K562 (cell line): ENCODE results near the gene ZNF407.

Experiments
- CREB1 ChIP-seq, 2 experiments: sonication (generic) in 1 of 2; formaldehyde crosslinking in 1 of 2; IDR thresholded peaks; 2 replicates each; pipeline versions ENCODE4 v1.6.1 to v1.8.0; 2012 to 2022; ENCODE audit warnings: inconsistent platforms in 1 of 2, mild to moderate bottlenecking in 1 of 2, missing genetic modification reagents in 1 of 2, moderate library complexity in 1 of 2
- ERF ChIP-seq: fragments of 450-650 bp; formaldehyde crosslinking; IDR thresholded peaks from 2 replicates; pipeline ENCODE4 v1.4.0; 2020; ENCODE audit warnings: mild to moderate bottlenecking, mixed read lengths
- NCOR1 ChIP-seq: fragments of 450-650 bp; IDR thresholded peaks from 2 replicates; pipeline ENCODE4 v1.6.1; 2016; ENCODE audit warnings: mild to moderate bottlenecking, moderate library complexity
- POLR2A ChIP-seq: fragments of 450-650 bp; conservative IDR thresholded peaks from 2 replicates; pipeline ENCODE4 v1.6.1; 2016
- SETDB1 ChIP-seq: IDR thresholded peaks from one replicate; pipeline ENCODE4 v1.6.1; 2012; ENCODE audit warnings: low read length, control low read depth, inconsistent platforms
- SMC3 ChIP-seq: conservative IDR thresholded peaks from 2 replicates; pipeline ENCODE4 v1.6.1; 2011; ENCODE audit warnings: low read depth, low read length, improper control_type of control experiment; ENCODE audit not compliant: insufficient read depth
- TOE1 ChIP-seq, 2 experiments: fragments of 450-650 bp in 1 of 2; sonication (generic) in 1 of 2; formaldehyde crosslinking in 1 of 2; IDR thresholded peaks; 2 replicates each; pipeline versions ENCODE4 v1.7.1 to v1.8.0; 2016 to 2022; ENCODE audit warnings: borderline replicate concordance in 2 of 2, mild to moderate bottlenecking in 2 of 2, antibody characterized with exemption in 1 of 2, inconsistent platforms in 1 of 2, low read depth in 1 of 2, missing genetic modification reagents in 1 of 2, moderate library complexity in 1 of 2
- ZNF121 ChIP-seq: sonication (generic); formaldehyde crosslinking; conservative IDR thresholded peaks from 2 replicates; pipeline ENCODE4 v1.8.0; 2022; ENCODE audit warnings: missing genetic modification reagents
- ZNF217 ChIP-seq: sonication (generic); formaldehyde crosslinking; IDR thresholded peaks from 2 replicates; pipeline ENCODE4 v1.8.0; 2022; ENCODE audit warnings: mild to moderate bottlenecking, missing genetic modification reagents
- TF ChIP-seq, protein P1 (sequence below): sonication (generic); formaldehyde crosslinking; IDR thresholded peaks from 2 replicates; pipeline ENCODE4 v1.5.0; 2020; ENCODE audit warnings: missing genetic modification reagents
- TF ChIP-seq, protein P2 (sequence below): sonication (generic); formaldehyde crosslinking; IDR thresholded peaks from 2 replicates; pipeline ENCODE4 v1.8.1; 2023; ENCODE audit warnings: mild to moderate bottlenecking, missing genetic modification reagents

DNA sequence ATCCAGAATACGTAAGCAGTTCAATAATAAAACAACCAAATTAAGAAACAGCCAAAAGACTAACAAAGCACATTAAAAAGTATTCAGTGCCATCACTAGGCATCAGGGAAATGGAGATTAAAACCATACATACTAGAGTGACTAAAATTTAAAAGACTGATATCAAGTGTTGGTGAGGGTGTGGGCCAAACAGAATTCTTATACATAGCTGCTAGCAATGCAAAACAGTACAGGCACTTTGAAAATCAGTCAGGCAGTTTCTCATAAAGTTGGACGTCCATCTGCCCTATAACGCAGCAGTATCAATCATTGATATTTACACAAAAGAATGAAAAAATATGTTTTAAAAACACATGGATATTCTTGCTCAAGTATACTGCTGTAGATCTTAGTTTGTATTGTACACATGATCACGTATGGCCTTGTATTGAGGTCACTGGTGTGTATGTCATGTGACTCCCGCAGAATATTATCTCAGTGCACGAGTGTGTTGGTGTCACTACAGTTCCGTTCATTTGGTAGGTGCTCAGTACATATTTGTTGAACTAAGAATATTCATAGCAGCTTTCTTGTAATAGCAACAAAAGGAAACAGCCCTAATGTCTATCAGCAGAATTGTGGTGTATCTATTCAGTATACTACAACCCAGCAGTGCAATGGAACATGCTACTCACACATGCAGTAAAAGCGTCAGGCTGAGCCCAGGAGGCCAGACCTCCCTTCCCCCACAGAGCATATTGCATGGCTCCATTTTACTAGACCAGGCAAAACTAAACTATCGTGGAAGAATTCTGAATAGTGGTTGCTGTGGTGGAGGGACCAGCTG lies 28.6 kb downstream of the ZNF407 start:
- no peak for TF ChIP-seq ZNF121
- TF ChIP-seq ERF (CRISPR knock-in tag) = no peak
- TF ChIP-seq, protein P1, sequence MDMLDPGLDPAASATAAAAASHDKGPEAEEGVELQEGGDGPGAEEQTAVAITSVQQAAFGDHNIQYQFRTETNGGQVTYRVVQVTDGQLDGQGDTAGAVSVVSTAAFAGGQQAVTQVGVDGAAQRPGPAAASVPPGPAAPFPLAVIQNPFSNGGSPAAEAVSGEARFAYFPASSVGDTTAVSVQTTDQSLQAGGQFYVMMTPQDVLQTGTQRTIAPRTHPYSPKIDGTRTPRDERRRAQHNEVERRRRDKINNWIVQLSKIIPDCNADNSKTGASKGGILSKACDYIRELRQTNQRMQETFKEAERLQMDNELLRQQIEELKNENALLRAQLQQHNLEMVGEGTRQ = no peak
- TF ChIP-seq SETDB1 = no peak
- TF ChIP-seq NCOR1 = no peak
- TF ChIP-seq ZNF217 = no peak
- TF ChIP-seq, protein P2, sequence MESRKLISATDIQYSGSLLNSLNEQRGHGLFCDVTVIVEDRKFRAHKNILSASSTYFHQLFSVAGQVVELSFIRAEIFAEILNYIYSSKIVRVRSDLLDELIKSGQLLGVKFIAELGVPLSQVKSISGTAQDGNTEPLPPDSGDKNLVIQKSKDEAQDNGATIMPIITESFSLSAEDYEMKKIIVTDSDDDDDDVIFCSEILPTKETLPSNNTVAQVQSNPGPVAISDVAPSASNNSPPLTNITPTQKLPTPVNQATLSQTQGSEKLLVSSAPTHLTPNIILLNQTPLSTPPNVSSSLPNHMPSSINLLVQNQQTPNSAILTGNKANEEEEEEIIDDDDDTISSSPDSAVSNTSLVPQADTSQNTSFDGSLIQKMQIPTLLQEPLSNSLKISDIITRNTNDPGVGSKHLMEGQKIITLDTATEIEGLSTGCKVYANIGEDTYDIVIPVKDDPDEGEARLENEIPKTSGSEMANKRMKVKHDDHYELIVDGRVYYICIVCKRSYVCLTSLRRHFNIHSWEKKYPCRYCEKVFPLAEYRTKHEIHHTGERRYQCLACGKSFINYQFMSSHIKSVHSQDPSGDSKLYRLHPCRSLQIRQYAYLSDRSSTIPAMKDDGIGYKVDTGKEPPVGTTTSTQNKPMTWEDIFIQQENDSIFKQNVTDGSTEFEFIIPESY (CRISPR knock-in tag) = no peak
- TF ChIP-seq TOE1 (IDR thresholded peaks at IDR 0.05; ENCODE audit: borderline replicate concordance) = no peak
- no peak for TF ChIP-seq TOE1 (CRISPR knock-in tag; IDR thresholded peaks at IDR 0.05; ENCODE audit: borderline replicate concordance, low read depth)
- no peak for TF ChIP-seq POLR2A
- no peak for TF ChIP-seq CREB1 (IDR thresholded peaks at IDR 0.05)
- no peak for TF ChIP-seq CREB1 (CRISPR knock-in tag; IDR thresholded peaks at IDR 0.05)
- no peak for TF ChIP-seq SMC3
